WI38 (cell line): ENCODE data around the gene CTCFL.

ENCODE experiments used
- H3K4me3 ChIP-seq: 2 replicates; pipeline ENCODE4 v1.5.1; 2011; ENCODE audit warnings: low read depth, mild to moderate bottlenecking, control low read depth, low read length
- CTCF ChIP-seq: IDR thresholded peaks from 2 replicates; pipeline ENCODE4 v1.5.1; 2012; ENCODE audit warnings: low read depth, mild to moderate bottlenecking, control low read depth, low read length

Gene CTCFL

GRCh38 chr20:57530327-57530981 is 5.5 kb upstream of the CTCFL start:
- no peak for TF ChIP-seq CTCF

GRCh38 chr20:57529810-57530209 is 4.9 kb upstream of the CTCFL start:
- no peak for TF ChIP-seq CTCF
- no peak overlapping the region for H3K4me3 ChIP-seq

More at GRCh38 chr20:57530327-57530981, 5.5 kb upstream of the CTCFL start:
- no peak overlapping the region for H3K4me3 ChIP-seq

GRCh38 chr20:57529160-57529585 is 4.2 kb upstream of the CTCFL start:
- no peak overlapping the region for H3K4me3 ChIP-seq
- no peak for TF ChIP-seq CTCF

GRCh38 chr20:57528148-57528547 is 3.2 kb upstream of the CTCFL start:
- no peak overlapping the region for H3K4me3 ChIP-seq
- TF ChIP-seq CTCF, result no peak

GRCh38 chr20:57527728-57528127 is 2.8 kb upstream of the CTCFL start:
- TF ChIP-seq CTCF, result no peak
- no peak overlapping the region for H3K4me3 ChIP-seq

- H3K4me3 ChIP-seq, result no peak overlapping the region
- no peak for TF ChIP-seq CTCF
Observed at GRCh38 chr20:57526885-57527460, 2.0 kb upstream of the CTCFL start.

GRCh38 chr20:57526087-57526884 is 1.3 kb upstream of the CTCFL start:
- no peak for TF ChIP-seq CTCF
- no peak overlapping the region for H3K4me3 ChIP-seq
